Ovary (tissue), 9 donors: ENCODE data around the gene ARID1B. TPM values are rescaled to one million over a fixed set of nuclear protein-coding genes. Genes with fewer than 3 reads are reported as not detected.

Experiments
- DNase-seq, 5 donors: peaks; one replicate each; pipeline ENCODE4 v3.0.0-alpha.2; 2019 to 2020
- H3K27ac ChIP-seq, 2 donors: fragments of 200-600 bp; one replicate each; pipeline versions ENCODE4 v1.5.1 to v1.8.0; 2019 to 2022
- H3K27me3 ChIP-seq: fragments of 200-600 bp; one replicate; pipeline ENCODE4 v1.8.0; 2022
- H3K36me3 ChIP-seq: fragments of 200-600 bp; sonication (generic); one replicate; pipeline ENCODE4 v1.5.1; 2019
- H3K4me1 ChIP-seq: one replicate; pipeline ENCODE4 v1.8.1; 2013; ENCODE audit warnings: mild to moderate bottlenecking, moderate library complexity; ENCODE audit not compliant: insufficient read depth
- H3K4me3 ChIP-seq: fragments of 200-600 bp; sonication (generic); one replicate; pipeline ENCODE4 v1.5.1; 2017
- H3K9me3 ChIP-seq, 2 donors: fragments of 200-600 bp in 1 of 2; sonication (generic) in 1 of 2; one replicate each; pipeline versions ENCODE4 v1.5.1 to v1.8.1; 2013 to 2019; ENCODE audit warnings: mild to moderate bottlenecking in 1 of 2, moderate library complexity in 1 of 2
- CTCF ChIP-seq, 3 donors: fragments of 450-650 bp in 2 of 3; fragments of 200-600 bp in 1 of 3; IDR thresholded peaks; one replicate each; pipeline versions ENCODE4 v1.5.1 to v1.8.0; 2016 to 2022; ENCODE audit warnings: antibody characterized with exemption in 3 of 3, mild to moderate bottlenecking in 1 of 3
- EP300 ChIP-seq: sonication (generic); formaldehyde crosslinking; IDR thresholded peaks from one replicate; pipeline ENCODE4 v1.6.1; 2017; ENCODE audit warnings: antibody characterized with exemption
- POLR2A ChIP-seq: fragments of 450-650 bp; IDR thresholded peaks from one replicate; pipeline ENCODE4 v1.6.1; 2017; ENCODE audit warnings: antibody characterized with exemption, mild to moderate bottlenecking, moderate library complexity
- WGBS, 3 donors: extraction: QIAGEN DNeasy Blood & Tissue Kit in 1 of 3; methylation state at CpG; one replicate each; pipeline versions ENCODE4 v1.1.5 to v1.1.7; 2013 to 2017; 5-methylcytosine and 5-hydroxymethylcytosine counted together
- intact Hi-C, 4 donors: fragments of 100-400 bp; cut with DNase I; formaldehyde crosslinking; loops; one replicate each; pipeline versions ENCODE4 v1.11.0 to v1.15.1; 2022 to 2023
- polyA plus RNA-seq, 2 donors: library from polyadenylated mRNA; stranded (reverse); fragments of 200-250 nt in 1 of 2; fragments of 350-450 nt in 1 of 2; fragmentation: Illumina TruSeq in 1 of 2; extraction: RNeasy Lipid Tissue Mini Kit (QIAGEN cat#74804) in 1 of 2; gene quantifications; one replicate each; pipeline ENCODE4 v1.2.3, GENCODE V29; 2013 to 2014
- total RNA-seq, 7 donors: library from RNA; depleted of rRNA in 2 of 7; stranded (reverse); fragments of >200 nt in 2 of 7; fragmentation: NEBNext Ultra II Directional in 3 of 7; extraction: Animal tissue kit (Norgen Biotek cat#: 25700) in 3 of 7; gene quantifications; one replicate each; pipeline versions ENCODE4 v1.1.0 to v1.2.4, GENCODE V29; 2016 to 2023
- donor health status: DM: no; HTN: no; CAD: no; lungs with moderate emphysema.
- donor health status: DM: no; HTN: no; CAD: no.
- donor health status: Bipolar disorder and iron deficiency.
- donor health status: DM: yes; HTN: yes; CAD: no.
- donor health status: DM: no; HTN: no; CAD: no.
- donor health status: DM: yes; HTN: yes; CAD: no.

Gene ARID1B
- total and polyA plus RNA-seq, 9 donors: 33.2 to 144 (median 105) TPM

- TF ChIP-seq POLR2A (no peak), CTCF (IDR thresholded peaks at IDR 0.05) (no peak), EP300 (no peak)
- no peaks in the 10 kb centered on the region for H3K27me3 ChIP-seq
- no peak overlapping the region for H3K27ac ChIP-seq
- H3K4me1 ChIP-seq: peaks cover 6% of the 10 kb centered on the region
- intact Hi-C loops: no loop called here
- DNase-seq: no peak
- no peaks in the 10 kb centered on the region for H3K36me3 ChIP-seq
- 54 to 72% (median 58%) methylated on average over 5 of the region's 5 CpGs for WGBS, 3 donors
- no peak overlapping the region for H3K4me3 ChIP-seq
- no peaks in the 10 kb centered on the region for H3K9me3 ChIP-seq
Observed at GRCh38 chr6:157172830-157173536, 395.8 kb downstream of the ARID1B start.

GRCh38 chr6:157173776-157174175 lies 396.6 kb downstream of the ARID1B start:
- intact Hi-C loops: no loop called here
- Histone ChIP-seq H3K4me3 (no peak overlapping the region), H3K9me3 (no peaks in the 10 kb centered on the region), H3K36me3 (no peaks in the 10 kb centered on the region), H3K27ac (no peak overlapping the region), H3K4me1 (peaks cover 6% of the 10 kb centered on the region), H3K27me3 (no peaks in the 10 kb centered on the region)
- DNase-seq: no peak
- WGBS, 3 donors: 92 to 96% (median 94%) methylated on average over 8 of the region's 8 CpGs
- TF ChIP-seq EP300 (no peak), CTCF (IDR thresholded peaks at IDR 0.05) (no peak), POLR2A (no peak)

GRCh38 chr6:157174731-157175130 lies 397.6 kb downstream of the ARID1B start:
- Histone ChIP-seq H3K27ac (no peak overlapping the region), H3K9me3 (no peaks in the 10 kb centered on the region), H3K36me3 (no peaks in the 10 kb centered on the region), H3K4me3 (no peak overlapping the region), H3K4me1 (peaks cover 6% of the 10 kb centered on the region), H3K27me3 (no peaks in the 10 kb centered on the region)
- intact Hi-C loops: no loop called here
- no peak for DNase-seq
- TF ChIP-seq CTCF (IDR thresholded peaks at IDR 0.05) (no peak), POLR2A (no peak), EP300 (no peak)

- Histone ChIP-seq H3K36me3 (no peaks in the 10 kb centered on the region), H3K27ac (no peak overlapping the region), H3K27me3 (no peaks in the 10 kb centered on the region), H3K4me3 (no peak overlapping the region), H3K9me3 (no peaks in the 10 kb centered on the region), H3K4me1 (peaks cover under 1% of the 10 kb centered on the region)
- 95% methylated on average over 15 of the region's 15 CpGs for WGBS, 3 donors
- no peak for TF ChIP-seq CTCF (IDR thresholded peaks at IDR 0.05)
- TF ChIP-seq POLR2A: no peak
- TF ChIP-seq EP300: no peak
- intact Hi-C loops: no loop called here
- DNase-seq: no peak
Observed at GRCh38 chr6:157177731-157178336, 400.7 kb downstream of the ARID1B start.
